Activated T-helper 2 cell treated with anti-CD3 and anti-CD28 coated beads, Interferon-gamma antibody, Interleukin-2, Interleukin-4, amounts not matched to agents 10 μg/mL and 5 μg/mL and 100 μg/mL, durations not matched to agents 14 hours and 24 hours and 36 hours (primary cell): ENCODE data around the gene ALOXE3. TPM values are rescaled to one million over a fixed set of nuclear protein-coding genes. Genes with fewer than 3 reads are reported as not detected.

Experiments used
- DNase-seq: peaks from one replicate; pipeline ENCODE4 v3.0.0; 2021; ENCODE audit warnings: low spot score
- H3K27ac Mint-ChIP-seq: one replicate; pipeline ENCODE4 v1.8.0; 2021; ENCODE audit warnings: mixed read lengths
- H3K27me3 Mint-ChIP-seq: one replicate; pipeline ENCODE4 v1.8.0; 2021; ENCODE audit warnings: low read depth, mixed read lengths
- H3K36me3 Mint-ChIP-seq: one replicate; pipeline ENCODE4 v1.8.0; 2021; ENCODE audit warnings: low read depth, mixed read lengths
- H3K4me1 Mint-ChIP-seq: one replicate; pipeline ENCODE4 v1.8.0; 2021; ENCODE audit warnings: low read depth, mixed read lengths
- H3K4me3 Mint-ChIP-seq: one replicate; pipeline ENCODE4 v1.8.0; 2021; ENCODE audit warnings: low read depth, mild to moderate bottlenecking, moderate library complexity, mixed read lengths
- H3K9me3 Mint-ChIP-seq: one replicate; pipeline ENCODE4 v1.8.0; 2021; ENCODE audit warnings: mixed read lengths
- intact Hi-C: fragments of 100-400 bp; cut with micrococcal nuclease; formaldehyde crosslinking; loops from one replicate; pipeline ENCODE4 v1.15.1; 2023
- total RNA-seq: library from RNA; stranded (reverse); gene quantifications from 2 replicates; pipeline ENCODE4 v1.2.3, GENCODE V29; 2022

Gene ALOXE3
- total RNA-seq, 1 donor from 2014 or later = not detected

- Mint-ChIP-seq H3K27ac (peak overlapping the region; percentile 78), H3K4me3 (peak overlapping the region; percentile 62), H3K4me1 (peaks cover 46% of the 10 kb centered on the region)
Measured at GRCh38 chr17:8159459-8160223, 41.3 kb upstream of the ALOXE3 start.

GRCh38 chr17:8159032-8159400 lies 40.7 kb upstream of the ALOXE3 start:
- intact Hi-C loops = no loop called here
- H3K27ac Mint-ChIP-seq = peak overlapping the region; percentile 86
- H3K36me3 Mint-ChIP-seq = peaks cover 34% of the 10 kb centered on the region
- no peak for DNase-seq
- H3K4me3 Mint-ChIP-seq = peak overlapping the region; percentile 5
- peaks cover 42% of the 10 kb centered on the region for H3K4me1 Mint-ChIP-seq
- no peaks in the 10 kb centered on the region for H3K27me3 Mint-ChIP-seq
- H3K9me3 Mint-ChIP-seq = no peaks in the 10 kb centered on the region

More at GRCh38 chr17:8159459-8160223, 41.3 kb upstream of the ALOXE3 start:
- no peak for DNase-seq
- Mint-ChIP-seq H3K27me3 (no peaks in the 10 kb centered on the region), H3K36me3 (peaks cover 34% of the 10 kb centered on the region), H3K9me3 (no peaks in the 10 kb centered on the region)
- intact Hi-C loops = no loop called here

GRCh38 chr17:8158267-8159031 lies 40.1 kb upstream of the ALOXE3 start:
- H3K4me1 Mint-ChIP-seq = peaks cover 40% of the 10 kb centered on the region
- peak; percentile 83 for DNase-seq
- peak overlapping the region; percentile 86 for H3K27ac Mint-ChIP-seq
- no peaks in the 10 kb centered on the region for H3K9me3 Mint-ChIP-seq
- peak overlapping the region; percentile 5 for H3K4me3 Mint-ChIP-seq
- peaks cover 34% of the 10 kb centered on the region for H3K36me3 Mint-ChIP-seq
- no peaks in the 10 kb centered on the region for H3K27me3 Mint-ChIP-seq
- intact Hi-C loops = no loop called here

- intact Hi-C loops = loop anchor here (1.0 kb wide), 6 partner anchors 17 to 299 kb away; partner anchors contain the start of genes HES7 and NAA38
- Mint-ChIP-seq H3K27me3 (no peaks in the 10 kb centered on the region), H3K27ac (no peak overlapping the region), H3K4me3 (no peak overlapping the region), H3K36me3 (peaks cover 29% of the 10 kb centered on the region), H3K9me3 (no peaks in the 10 kb centered on the region), H3K4me1 (peaks cover 49% of the 10 kb centered on the region)
- peak; percentile 100 for DNase-seq
Measured at GRCh38 chr17:8156246-8156992, 38.1 kb upstream of the ALOXE3 start.

GRCh38 chr17:8155996-8156245 lies 37.6 kb upstream of the ALOXE3 start:
- Mint-ChIP-seq H3K27ac (no peak overlapping the region), H3K36me3 (peaks cover 24% of the 10 kb centered on the region), H3K9me3 (no peaks in the 10 kb centered on the region), H3K27me3 (no peaks in the 10 kb centered on the region), H3K4me3 (no peak overlapping the region), H3K4me1 (peaks cover 46% of the 10 kb centered on the region)
- intact Hi-C loops = loop anchor here (1.0 kb wide), 6 partner anchors 17 to 299 kb away; partner anchors contain the start of genes HES7 and NAA38
- no peak for DNase-seq

- H3K9me3 Mint-ChIP-seq = no peaks in the 10 kb centered on the region
- H3K4me3 Mint-ChIP-seq = no peak overlapping the region
- DNase-seq = no peak
- intact Hi-C loops = no loop called here
- no peak overlapping the region for H3K27ac Mint-ChIP-seq
- peaks cover 41% of the 10 kb centered on the region for H3K4me1 Mint-ChIP-seq
- peaks cover 19% of the 10 kb centered on the region for H3K36me3 Mint-ChIP-seq
- no peaks in the 10 kb centered on the region for H3K27me3 Mint-ChIP-seq
Measured at GRCh38 chr17:8155231-8155995, 37.1 kb upstream of the ALOXE3 start.

GRCh38 chr17:8154608-8155155 lies 36.4 kb upstream of the ALOXE3 start:
- no peaks in the 10 kb centered on the region for H3K27me3 Mint-ChIP-seq
- intact Hi-C loops = no loop called here

GRCh38 chr17:8153957-8154607 lies 35.8 kb upstream of the ALOXE3 start:
- DNase-seq = peak; percentile 88
- intact Hi-C loops = no loop called here
- Mint-ChIP-seq H3K27me3 (no peaks in the 10 kb centered on the region), H3K4me1 (peaks cover 31% of the 10 kb centered on the region), H3K9me3 (no peaks in the 10 kb centered on the region), H3K36me3 (peaks cover 16% of the 10 kb centered on the region), H3K27ac (no peak overlapping the region), H3K4me3 (peak overlapping the region; percentile 79)

More at GRCh38 chr17:8154608-8155155, 36.4 kb upstream of the ALOXE3 start:
- Mint-ChIP-seq H3K9me3 (no peaks in the 10 kb centered on the region), H3K4me1 (peaks cover 37% of the 10 kb centered on the region), H3K27ac (no peak overlapping the region), H3K36me3 (peaks cover 14% of the 10 kb centered on the region), H3K4me3 (no peak overlapping the region)
- DNase-seq = no peak

- Mint-ChIP-seq H3K9me3 (no peaks in the 10 kb centered on the region), H3K4me3 (peak overlapping the region; percentile 76), H3K4me1 (peaks cover 27% of the 10 kb centered on the region), H3K36me3 (peaks cover 15% of the 10 kb centered on the region), H3K27me3 (no peaks in the 10 kb centered on the region), H3K27ac (peak overlapping the region; percentile 97)
- DNase-seq = no peak
- intact Hi-C loops = no loop called here
Measured at GRCh38 chr17:8153525-8153956, 35.2 kb upstream of the ALOXE3 start.

GRCh38 chr17:8153031-8153451 lies 34.7 kb upstream of the ALOXE3 start:
- DNase-seq = no peak
- peak overlapping the region; percentile 94 for H3K4me3 Mint-ChIP-seq

GRCh38 chr17:8152112-8152775 lies 33.9 kb upstream of the ALOXE3 start, which contains the start of gene PER1:
Gene PER1, minus strand, starts transcription at chr17:8152404. Its CDS starts 1,698 bp downstream, at chr17:8150706.
- peak within 1 kb of the TSS; percentile 97 for H3K27ac Mint-ChIP-seq
- peaks cover 23% of the 10 kb centered on the region for H3K36me3 Mint-ChIP-seq
- DNase-seq = peak; percentile 85
- peak within 1 kb of the TSS; percentile 94 for H3K4me3 Mint-ChIP-seq
- H3K27me3 Mint-ChIP-seq = no peaks in the 10 kb centered on the region
- intact Hi-C loops = no loop called here
- peaks cover 25% of the 10 kb centered on the region for H3K4me1 Mint-ChIP-seq
- no peaks in the 10 kb centered on the region for H3K9me3 Mint-ChIP-seq

More at GRCh38 chr17:8153031-8153451, 34.7 kb upstream of the ALOXE3 start:
- no peaks in the 10 kb centered on the region for H3K27me3 Mint-ChIP-seq
- H3K27ac Mint-ChIP-seq = peak overlapping the region; percentile 97
- peaks cover 17% of the 10 kb centered on the region for H3K36me3 Mint-ChIP-seq
- intact Hi-C loops = no loop called here
- no peaks in the 10 kb centered on the region for H3K9me3 Mint-ChIP-seq
- peaks cover 25% of the 10 kb centered on the region for H3K4me1 Mint-ChIP-seq
